ENCODE results near the gene MS4A5.
"Not testable (repeated sequence)": the region's sequence is repeated elsewhere in the genome, so short reads cannot be mapped to it uniquely, and the experiment has no call there.

The MS4A5 gene

GRCh38 chr11:60429272-60429671 lies at the start of gene MS4A5:
TSS of gene MS4A5 (plus strand) at chr11:60429572. CDS start at chr11:60429675, 103 bp downstream.
- no peak for DNase-seq

GRCh38 chr11:60389279-60389910 lies 40.0 kb upstream of the MS4A5 start:
- DNase-seq, result no peak

GRCh38 chr11:60390419-60390818 lies 39.0 kb upstream of the MS4A5 start:
- no peak for DNase-seq

- no peak for DNase-seq
Measured at GRCh38 chr11:60392361-60392760, 37.0 kb upstream of the MS4A5 start.

GRCh38 chr11:60393016-60393415 lies 36.4 kb upstream of the MS4A5 start:
- no peak for DNase-seq

- no peak for DNase-seq
Measured at GRCh38 chr11:60394666-60395380, 34.5 kb upstream of the MS4A5 start.

- DNase-seq, result no peak
Measured at GRCh38 chr11:60396382-60396781, 33.0 kb upstream of the MS4A5 start, which contains the start of gene MS4A14. TSS of gene MS4A14 (plus strand) at chr11:60396459. CDS start at chr11:60396579, 120 bp downstream.

- DNase-seq, result no peak
Measured at GRCh38 chr11:60396799-60397198, 32.6 kb upstream of the MS4A5 start.

- DNase-seq, result no peak
Measured at GRCh38 chr11:60420015-60420414, 9.4 kb upstream of the MS4A5 start.

GRCh38 chr11:60422609-60423008 lies 6.8 kb upstream of the MS4A5 start:
- no peak for DNase-seq

GRCh38 chr11:60428517-60428916 lies 855 bp upstream of the MS4A5 start:
- DNase-seq, result no peak

GRCh38 chr11:60431251-60431650 lies 1.9 kb downstream of the MS4A5 start:
- DNase-seq, result no peak

GRCh38 chr11:60433401-60433800 lies 4.0 kb downstream of the MS4A5 start:
- DNase-seq, result no peak

- DNase-seq, result no peak
Measured at GRCh38 chr11:60447070-60447469, 17.7 kb downstream of the MS4A5 start.

GRCh38 chr11:60447846-60448245 lies 18.5 kb downstream of the MS4A5 start:
- no peak for DNase-seq

- DNase-seq, result not testable (repeated sequence)
Measured at GRCh38 chr11:60451185-60451584, 21.8 kb downstream of the MS4A5 start.

- no peak for DNase-seq
Measured at GRCh38 chr11:60454212-60454611, 24.8 kb downstream of the MS4A5 start.

- no peak for DNase-seq
Measured at GRCh38 chr11:60455531-60456042, 26.2 kb downstream of the MS4A5 start, which contains the start of gene MS4A1. TSS of gene MS4A1 (plus strand) at chr11:60455847. CDS start at chr11:60462375, 6,528 bp downstream.

- DNase-seq, result no peak
Measured at GRCh38 chr11:60457576-60457975, 28.2 kb downstream of the MS4A5 start.

- no peak for DNase-seq
Measured at GRCh38 chr11:60459345-60459744, 30.0 kb downstream of the MS4A5 start.

- no peak for DNase-seq
Measured at GRCh38 chr11:60468829-60469228, 39.5 kb downstream of the MS4A5 start.

- no peak for DNase-seq
Measured at GRCh38 chr11:60469723-60470122, 40.4 kb downstream of the MS4A5 start.

- no peak for DNase-seq
Measured at GRCh38 chr11:60477035-60477445, 47.7 kb downstream of the MS4A5 start.

- no peak for DNase-seq
Measured at GRCh38 chr11:60482361-60482760, 53.0 kb downstream of the MS4A5 start.

Measured in NCI-H2171 (cell line).